Calu3 (cell line): ENCODE results near the gene SELPLG. TPM values are rescaled to one million over a fixed set of nuclear protein-coding genes. Genes with fewer than 3 reads are reported as not detected.

Experiments
- BruUV-seq: library from RNA; stranded (reverse); fragments of 400-500 nt; replicated peaks from 2 replicates; lab custom pipeline; 2021; lab: Mats Ljungman, UMichigan
- CTCF ChIA-PET: fragments of 300-600 bp; sonication (Branson Sonifier 250); formaldehyde crosslinking; loops from one replicate; lab custom pipeline; 2022; ENCODE audit warnings: antibody characterized with exemption; lab: Charles Lee
- DNase-seq: peaks from one replicate; pipeline ENCODE4 v3.0.0; 2022
- H3K27ac Mint-ChIP-seq: one replicate; pipeline ENCODE4 v1.8.0; 2022; ENCODE audit warnings: mixed read lengths; ENCODE audit not compliant: unreplicated experiment
- H3K27me3 Mint-ChIP-seq: one replicate; pipeline ENCODE4 v1.8.0; 2022; ENCODE audit warnings: mixed read lengths; ENCODE audit not compliant: unreplicated experiment
- H3K36me3 Mint-ChIP-seq: one replicate; pipeline ENCODE4 v1.8.0; 2022; ENCODE audit warnings: mild to moderate bottlenecking, moderate library complexity, mixed read lengths; ENCODE audit not compliant: insufficient read depth, unreplicated experiment
- H3K4me1 Mint-ChIP-seq: one replicate; pipeline ENCODE4 v1.8.0; 2022; ENCODE audit warnings: mild to moderate bottlenecking, low read depth, mixed read lengths; ENCODE audit not compliant: unreplicated experiment
- H3K4me3 Mint-ChIP-seq: one replicate; pipeline ENCODE4 v1.8.0; 2022; ENCODE audit warnings: mild to moderate bottlenecking, low read depth, moderate library complexity, mixed read lengths; ENCODE audit not compliant: unreplicated experiment
- H3K9me3 Mint-ChIP-seq: one replicate; pipeline ENCODE4 v1.8.0; 2022; ENCODE audit warnings: low read depth, mixed read lengths; ENCODE audit not compliant: unreplicated experiment
- CTCF ChIP-seq: fragments of 200-600 bp; IDR thresholded peaks from one replicate; pipeline ENCODE4 v1.8.0; 2022; ENCODE audit warnings: antibody characterized with exemption; ENCODE audit not compliant: unreplicated experiment
- intact Hi-C: fragments of 100-400 bp; cut with micrococcal nuclease; formaldehyde crosslinking; loops from one replicate; pipeline ENCODE4 v1.10.0; 2022; ENCODE audit not compliant: unreplicated experiment
- total RNA-seq: library from RNA; stranded (reverse); gene quantifications from 2 replicates; pipeline ENCODE4 v1.2.3, GENCODE V29; 2022

Gene SELPLG
- total RNA-seq, 1 experiment from 2014 or later, result 0.76 TPM

- Mint-ChIP-seq H3K4me1 (no peaks in the 10 kb centered on the region), H3K27me3 (peaks cover 18% of the 10 kb centered on the region), H3K9me3 (no peaks in the 10 kb centered on the region), H3K36me3 (no peaks in the 10 kb centered on the region), H3K4me3 (no peak overlapping the region), H3K27ac (no peak overlapping the region)
- BruUV-seq, result no TSS peak
- intact Hi-C loops, result no loop called here
- no peak for DNase-seq
- no peak for TF ChIP-seq CTCF
- CTCF ChIA-PET, result no interaction called here
Observed at GRCh38 chr12:108605000-108605689, 28.5 kb downstream of the SELPLG start.

- Mint-ChIP-seq H3K27me3 (peaks cover 26% of the 10 kb centered on the region), H3K27ac (no peak overlapping the region), H3K9me3 (no peaks in the 10 kb centered on the region), H3K4me3 (no peak overlapping the region), H3K4me1 (no peaks in the 10 kb centered on the region), H3K36me3 (no peaks in the 10 kb centered on the region)
- intact Hi-C loops, result no loop called here
- CTCF ChIA-PET, result interaction anchor here (0.7 kb wide), 1 partner anchor 14 kb away, joined by 3 read pairs; no protein-coding TSS in a partner anchor
- no peak for TF ChIP-seq CTCF
- DNase-seq, result no peak
- BruUV-seq, result no TSS peak
Observed at GRCh38 chr12:108604208-108604941, 29.3 kb downstream of the SELPLG start.

- Mint-ChIP-seq H3K4me1 (no peaks in the 10 kb centered on the region), H3K27me3 (peaks cover 32% of the 10 kb centered on the region), H3K27ac (no peak overlapping the region), H3K36me3 (no peaks in the 10 kb centered on the region), H3K9me3 (no peaks in the 10 kb centered on the region), H3K4me3 (no peak overlapping the region)
- intact Hi-C loops, result no loop called here
- CTCF ChIA-PET, result no interaction called here
- DNase-seq, result no peak
- no TSS peak for BruUV-seq
- no peak for TF ChIP-seq CTCF
Observed at GRCh38 chr12:108603743-108604142, 30.0 kb downstream of the SELPLG start.

- Mint-ChIP-seq H3K9me3 (no peaks in the 10 kb centered on the region), H3K27ac (no peak overlapping the region), H3K4me1 (no peaks in the 10 kb centered on the region), H3K4me3 (no peak overlapping the region), H3K36me3 (no peaks in the 10 kb centered on the region), H3K27me3 (peaks cover 38% of the 10 kb centered on the region)
- no TSS peak for BruUV-seq
- no peak for DNase-seq
- intact Hi-C loops, result no loop called here
- CTCF ChIA-PET, result no interaction called here
- no peak for TF ChIP-seq CTCF
Observed at GRCh38 chr12:108602976-108603704, 30.6 kb downstream of the SELPLG start.
